Esophagus squamous epithelium (tissue), 4 donors: ENCODE data around the gene CRYBG1.

ENCODE experiments used
- CTCF ChIP-seq, 6 experiments: fragments of 450-650 bp in 4 of 6; fragments of 200-600 bp in 2 of 6; sonication (generic) in 2 of 6; IDR thresholded peaks; one replicate each; pipeline ENCODE4 v1.5.1; 2016 to 2019; ENCODE audit warnings: antibody characterized with exemption in 6 of 6, mild to moderate bottlenecking in 4 of 6, moderate library complexity in 4 of 6
- POLR2A ChIP-seq, 4 donors: fragments of 450-650 bp; IDR thresholded peaks; one replicate each; pipeline ENCODE4 v1.6.1; 2017; ENCODE audit warnings: antibody characterized with exemption in 4 of 4, mild to moderate bottlenecking in 4 of 4, moderate library complexity in 3 of 4

- TF ChIP-seq CTCF (IDR thresholded peaks at IDR 0.05) (no peak), POLR2A (IDR thresholded peaks at IDR 0.05) (no peak)
These were observed 20.7 kb downstream of the CRYBG1 start for GRCh38 chr6:106381223-106381622.
